Measurements from ENCODE around the gene PIN1. TPM values are rescaled to one million over a fixed set of nuclear protein-coding genes. Genes with fewer than 3 reads are reported as not detected.

Gene PIN1
- total RNA-seq, 1 experiment from 2014 or later: 63.3 TPM

- TF ChIP-seq CTCF (IDR thresholded peaks at IDR 0.05; ENCODE audit: insufficient read depth in 1 of 2, low read depth in 1 of 2, low read length in 1 of 2, severe bottlenecking in 1 of 2, unreplicated experiment in 1 of 2): no peak
- peaks cover 2% of the 10 kb centered on the region for H3K36me3 ChIP-seq (ENCODE audit: control insufficient read depth, insufficient read depth, low read length)
- Mint-ChIP-seq H3K36me3 (ENCODE audit: insufficient read depth, unreplicated experiment) (peaks cover 18% of the 10 kb centered on the region), H3K27me3 (ENCODE audit: insufficient read depth, unreplicated experiment) (no peaks in the 10 kb centered on the region), H3K27ac (ENCODE audit: unreplicated experiment) (no peak overlapping the region), H3K4me3 (ENCODE audit: unreplicated experiment) (no peak overlapping the region), H3K4me1 (ENCODE audit: low read depth, unreplicated experiment) (no peaks in the 10 kb centered on the region), H3K9me3 (ENCODE audit: unreplicated experiment) (no peaks in the 10 kb centered on the region)
- H3K4me1 ChIP-seq: no peaks in the 10 kb centered on the region
- no peak for DNase-seq
- BruUV-seq (replicated peaks): no TSS peak
- ChIA-PET CTCF (no interaction called here), POLR2A (interaction anchor here (0.6 kb wide), 1 partner anchor 19 kb away, joined by 4 read pairs; the partner anchor contains the start of gene UBL5)
- no peaks in the 10 kb centered on the region for H3K9me3 ChIP-seq
- no peak overlapping the region for H3K4me3 ChIP-seq (ENCODE audit: low read depth, low read length)
- intact Hi-C loops (cut with micrococcal nuclease; ENCODE audit: unreplicated experiment): no loop called here
- no peaks in the 10 kb centered on the region for H3K27me3 ChIP-seq (replicated peaks; ENCODE audit: control insufficient read depth, insufficient read depth, low read length)
These were observed 26.0 kb upstream of the PIN1 start for GRCh38 chr19:9808855-9809824.

- Mint-ChIP-seq H3K27ac (ENCODE audit: unreplicated experiment) (no peak overlapping the region), H3K4me1 (ENCODE audit: low read depth, unreplicated experiment) (no peaks in the 10 kb centered on the region), H3K27me3 (ENCODE audit: insufficient read depth, unreplicated experiment) (no peaks in the 10 kb centered on the region), H3K36me3 (ENCODE audit: insufficient read depth, unreplicated experiment) (peaks cover 31% of the 10 kb centered on the region), H3K4me3 (ENCODE audit: unreplicated experiment) (no peak overlapping the region), H3K9me3 (ENCODE audit: unreplicated experiment) (no peaks in the 10 kb centered on the region)
- Histone ChIP-seq H3K27me3 (replicated peaks; ENCODE audit: control insufficient read depth, insufficient read depth, low read length) (no peaks in the 10 kb centered on the region), H3K4me3 (ENCODE audit: low read depth, low read length) (no peak overlapping the region), H3K36me3 (ENCODE audit: control insufficient read depth, insufficient read depth, low read length) (peaks cover 2% of the 10 kb centered on the region), H3K4me1 (no peaks in the 10 kb centered on the region), H3K9me3 (peaks cover 6% of the 10 kb centered on the region)
- ChIA-PET POLR2A (interaction anchor here (0.6 kb wide), 1 partner anchor 24 kb away, joined by 6 read pairs; the partner anchor contains the start of gene PIN1), CTCF (no interaction called here)
- intact Hi-C loops (cut with micrococcal nuclease; ENCODE audit: unreplicated experiment): no loop called here
- no peak for TF ChIP-seq CTCF (IDR thresholded peaks at IDR 0.05; ENCODE audit: insufficient read depth in 1 of 2, low read depth in 1 of 2, low read length in 1 of 2, severe bottlenecking in 1 of 2, unreplicated experiment in 1 of 2)
- BruUV-seq (replicated peaks): no TSS peak
- no peak for DNase-seq
These were observed 24.0 kb upstream of the PIN1 start for GRCh38 chr19:9811139-9811538.

GRCh38 chr19:9818175-9818733 is 16.9 kb upstream of the PIN1 start:
- Mint-ChIP-seq H3K27me3 (ENCODE audit: insufficient read depth, unreplicated experiment) (no peaks in the 10 kb centered on the region), H3K36me3 (ENCODE audit: insufficient read depth, unreplicated experiment) (peaks cover 50% of the 10 kb centered on the region), H3K4me1 (ENCODE audit: low read depth, unreplicated experiment) (peaks cover 5% of the 10 kb centered on the region), H3K4me3 (ENCODE audit: unreplicated experiment) (peak overlapping the region; percentile 90), H3K9me3 (ENCODE audit: unreplicated experiment) (no peaks in the 10 kb centered on the region), H3K27ac (ENCODE audit: unreplicated experiment) (peak overlapping the region; percentile 92)
- intact Hi-C loops (cut with micrococcal nuclease; ENCODE audit: unreplicated experiment): no loop called here
- ChIA-PET CTCF (interaction anchor here (1.3 kb wide), 1 partner anchor 23 kb away, joined by 5 read pairs; no protein-coding TSS in a partner anchor), POLR2A (interaction anchor here (0.6 to 1.0 kb wide), 2 partner anchors 9 to 453 kb away, joined by 9 to 11 read pairs; partner anchors contain the start of genes ICAM1 and UBL5)
- Histone ChIP-seq H3K9me3 (peaks cover 8% of the 10 kb centered on the region), H3K27me3 (replicated peaks; ENCODE audit: control insufficient read depth, insufficient read depth, low read length) (no peaks in the 10 kb centered on the region), H3K4me1 (peaks cover 5% of the 10 kb centered on the region), H3K36me3 (ENCODE audit: control insufficient read depth, insufficient read depth, low read length) (no peaks in the 10 kb centered on the region; the same call in 1 of the 2 replicates), H3K4me3 (ENCODE audit: low read depth, low read length) (peak overlapping the region; percentile 73)
- no TSS peak for BruUV-seq (replicated peaks)
- no peak for TF ChIP-seq CTCF (IDR thresholded peaks at IDR 0.05; ENCODE audit: insufficient read depth in 1 of 2, low read depth in 1 of 2, low read length in 1 of 2, severe bottlenecking in 1 of 2, unreplicated experiment in 1 of 2)
- DNase-seq: no peak

Measured in Caco-2 (cell line).